Neutrophil (primary cell): ENCODE data around the gene C13orf46.

Source experiments
- H3K27ac ChIP-seq: fragments of 200-600 bp; sonication (generic); 2 replicates; pipeline ENCODE4 v1.5.1; 2016; ENCODE audit warnings: mild to moderate bottlenecking, moderate library complexity
- H3K27me3 ChIP-seq: fragments of 200-600 bp; sonication (generic); 2 replicates; pipeline ENCODE4 v1.6.0; 2016; ENCODE audit warnings: mild to moderate bottlenecking
- H3K36me3 ChIP-seq: fragments of 200-600 bp; sonication (generic); 2 replicates; pipeline ENCODE4 v1.5.1; 2017
- H3K4me1 ChIP-seq, 2 experiments: fragments of 200-600 bp in 1 of 2; sonication (generic) in 1 of 2; 1 replicate in 1 of 2; 2 replicates in 1 of 2; pipeline versions ENCODE4 v1.5.1 to v1.6.1; 2013 to 2016; ENCODE audit warnings: low read depth in 1 of 2, low read length in 1 of 2, mild to moderate bottlenecking in 1 of 2, moderate library complexity in 1 of 2; ENCODE audit not compliant: control insufficient read depth in 1 of 2, insufficient read depth in 1 of 2
- H3K4me3 ChIP-seq, 2 experiments: fragments of 200-600 bp in 1 of 2; sonication (generic) in 1 of 2; 1 replicate in 1 of 2; 2 replicates in 1 of 2; pipeline ENCODE4 v1.5.1; 2013 to 2016; ENCODE audit warnings: low read depth in 1 of 2, low read length in 1 of 2, mild to moderate bottlenecking in 1 of 2, moderate library complexity in 1 of 2
- H3K9me3 ChIP-seq: fragments of 200-600 bp; sonication (generic); 2 replicates; pipeline ENCODE4 v1.5.1; 2016
- TF ChIP-seq, protein P1 (sequence below): fragments of 200-600 bp; sonication (generic); IDR thresholded peaks from 2 replicates; pipeline ENCODE4 v1.5.1; 2016; ENCODE audit warnings: antibody characterized with exemption

The C13orf46 gene

DNA sequence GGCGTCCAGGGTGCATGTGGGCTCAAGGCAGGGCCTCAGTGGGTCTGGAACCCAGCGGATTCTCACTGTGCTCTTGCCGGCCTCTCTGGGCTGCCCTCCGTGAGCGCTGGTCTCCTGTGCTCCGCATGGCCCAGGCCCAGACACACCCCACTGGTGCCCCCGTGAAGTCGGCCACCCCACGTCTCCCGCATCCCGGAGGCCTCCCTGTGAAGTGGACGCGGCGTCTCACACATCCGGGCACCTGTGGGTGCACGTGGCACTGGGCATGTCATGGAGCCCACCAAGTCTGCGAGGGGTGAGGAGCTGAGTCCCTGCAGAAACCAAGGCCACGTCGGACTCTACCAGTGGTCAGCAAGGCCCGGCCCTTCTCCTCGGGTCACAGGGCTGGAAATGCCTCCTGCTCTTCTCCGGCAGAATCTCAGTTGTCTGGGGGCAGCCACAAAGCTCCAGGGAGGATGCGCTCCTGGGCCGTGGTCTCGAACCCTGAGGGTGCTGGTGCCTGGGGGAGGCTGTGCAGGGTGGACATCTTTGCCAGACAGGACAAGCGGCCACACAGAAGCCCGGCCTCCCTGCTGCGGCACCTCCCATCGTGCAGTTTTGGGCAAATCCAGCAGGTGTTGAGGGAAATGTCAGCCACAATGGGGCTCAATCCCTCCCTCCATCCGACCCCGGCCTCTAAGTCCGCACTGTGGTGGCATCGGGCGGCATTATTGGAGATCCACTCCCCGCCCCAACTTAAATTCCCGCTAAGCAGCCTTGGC, 2.2 kb downstream of the C13orf46 start:
- TF ChIP-seq, protein P1, sequence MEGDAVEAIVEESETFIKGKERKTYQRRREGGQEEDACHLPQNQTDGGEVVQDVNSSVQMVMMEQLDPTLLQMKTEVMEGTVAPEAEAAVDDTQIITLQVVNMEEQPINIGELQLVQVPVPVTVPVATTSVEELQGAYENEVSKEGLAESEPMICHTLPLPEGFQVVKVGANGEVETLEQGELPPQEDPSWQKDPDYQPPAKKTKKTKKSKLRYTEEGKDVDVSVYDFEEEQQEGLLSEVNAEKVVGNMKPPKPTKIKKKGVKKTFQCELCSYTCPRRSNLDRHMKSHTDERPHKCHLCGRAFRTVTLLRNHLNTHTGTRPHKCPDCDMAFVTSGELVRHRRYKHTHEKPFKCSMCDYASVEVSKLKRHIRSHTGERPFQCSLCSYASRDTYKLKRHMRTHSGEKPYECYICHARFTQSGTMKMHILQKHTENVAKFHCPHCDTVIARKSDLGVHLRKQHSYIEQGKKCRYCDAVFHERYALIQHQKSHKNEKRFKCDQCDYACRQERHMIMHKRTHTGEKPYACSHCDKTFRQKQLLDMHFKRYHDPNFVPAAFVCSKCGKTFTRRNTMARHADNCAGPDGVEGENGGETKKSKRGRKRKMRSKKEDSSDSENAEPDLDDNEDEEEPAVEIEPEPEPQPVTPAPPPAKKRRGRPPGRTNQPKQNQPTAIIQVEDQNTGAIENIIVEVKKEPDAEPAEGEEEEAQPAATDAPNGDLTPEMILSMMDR: no peak
- Histone ChIP-seq H3K36me3 (peaks cover 31% of the 10 kb centered on the region), H3K27ac (no peak overlapping the region), H3K4me3 (no peak overlapping the region), H3K4me1 (no peaks in the 10 kb centered on the region), H3K27me3 (no peaks in the 10 kb centered on the region), H3K9me3 (no peaks in the 10 kb centered on the region)

DNA sequence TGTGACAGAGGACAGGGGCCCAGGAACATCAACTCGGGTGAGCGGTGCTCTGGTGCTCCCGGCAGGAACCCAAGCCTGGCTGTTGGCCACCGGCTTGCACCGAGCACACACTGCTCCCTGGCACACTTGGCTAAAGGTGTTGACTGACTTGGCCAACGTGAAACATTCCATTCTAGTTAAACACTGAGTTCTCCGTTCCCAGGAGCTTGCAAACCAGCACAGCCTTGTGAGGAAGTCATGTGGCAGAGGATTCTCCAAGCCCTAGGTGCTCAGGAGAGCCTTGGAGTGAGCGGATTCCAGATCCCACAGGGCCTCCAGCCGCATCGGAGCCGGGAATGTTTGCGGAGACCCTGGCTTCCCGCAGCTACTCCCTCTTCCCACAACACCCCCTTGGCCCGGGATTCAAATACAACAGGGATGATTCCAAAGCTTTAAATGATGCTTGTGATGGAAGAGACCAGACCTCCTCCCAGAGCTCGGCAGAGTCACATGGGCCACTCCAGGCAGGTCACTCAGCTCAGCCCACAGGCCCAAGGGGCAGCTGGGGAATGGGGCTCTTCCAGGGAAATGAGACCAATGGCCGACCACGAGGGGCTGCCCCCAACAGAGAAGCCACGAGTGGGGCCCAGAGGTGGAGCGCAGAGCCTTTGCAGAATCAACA, 2.9 kb downstream of the C13orf46 start:
- Histone ChIP-seq H3K27me3 (no peaks in the 10 kb centered on the region), H3K27ac (no peak overlapping the region), H3K4me1 (no peaks in the 10 kb centered on the region), H3K9me3 (no peaks in the 10 kb centered on the region), H3K36me3 (peaks cover 28% of the 10 kb centered on the region), H3K4me3 (no peak overlapping the region)
- TF ChIP-seq, protein P1: no peak

DNA sequence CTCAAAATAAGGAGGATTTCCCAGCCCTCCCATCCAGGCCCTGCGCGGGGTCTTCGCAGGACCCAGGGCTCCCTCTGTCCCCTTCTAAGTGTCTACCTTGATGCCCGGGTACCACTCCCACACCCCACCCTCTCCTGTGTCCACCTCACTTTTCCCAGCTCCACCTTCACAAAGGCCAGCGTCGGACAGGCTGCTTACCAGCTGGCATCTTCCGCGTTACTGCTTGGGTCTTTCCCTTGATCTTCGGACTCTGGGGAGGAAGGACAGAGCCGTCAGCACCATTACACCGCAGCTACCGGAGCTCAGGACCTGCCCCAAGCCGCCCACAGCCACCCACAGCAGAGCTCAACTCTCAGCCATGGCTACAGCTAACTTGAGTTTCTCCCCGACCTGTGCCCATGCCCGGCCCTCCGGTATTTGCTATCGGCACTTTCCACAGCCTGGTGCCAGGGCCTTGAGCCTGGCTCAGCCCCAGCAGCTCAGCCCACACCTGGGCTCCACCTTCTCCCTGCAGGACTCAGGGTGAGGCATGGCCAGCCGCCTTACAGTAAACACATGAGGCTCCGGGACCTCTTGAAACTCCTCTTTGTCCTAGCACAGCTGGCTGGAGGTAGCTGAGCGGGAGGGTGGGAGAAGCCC, 3.8 kb downstream of the C13orf46 start:
- no peak overlapping the region for H3K27ac ChIP-seq
- no peaks in the 10 kb centered on the region for H3K4me1 ChIP-seq
- no peak overlapping the region for H3K4me3 ChIP-seq

DNA sequence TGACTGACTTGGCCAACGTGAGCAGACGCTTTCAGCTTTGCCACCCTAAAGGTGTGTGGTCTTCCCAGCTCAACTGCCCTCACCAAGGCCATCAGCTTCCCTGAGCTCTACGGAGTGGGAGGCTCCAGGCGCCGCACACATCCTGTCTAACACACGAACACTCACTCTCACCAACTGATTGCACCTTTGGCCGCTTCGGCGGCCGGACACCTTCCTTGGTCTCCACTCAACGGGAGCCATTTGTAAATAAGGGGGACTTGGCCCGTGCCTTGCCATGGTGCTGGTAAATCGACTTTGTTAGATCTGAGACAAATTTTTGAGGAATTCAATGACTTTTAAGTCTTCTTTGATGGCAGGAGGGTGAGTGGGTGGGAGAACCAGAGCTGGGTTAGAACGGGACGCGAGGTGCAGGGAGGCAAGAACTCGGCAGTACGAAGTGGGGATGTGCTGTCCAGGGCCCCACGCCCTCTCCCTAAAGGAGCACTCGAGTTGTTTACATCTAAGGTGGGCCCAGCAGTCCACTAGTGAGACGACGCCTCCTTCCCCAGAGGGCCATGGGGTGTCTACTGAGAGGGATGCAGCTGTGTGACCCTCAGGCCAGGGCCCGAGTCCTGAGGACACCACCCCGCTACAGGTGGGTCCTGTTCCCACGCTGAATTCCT, 4.4 kb downstream of the C13orf46 start:
- Histone ChIP-seq H3K4me3 (no peak overlapping the region), H3K9me3 (no peaks in the 10 kb centered on the region), H3K27ac (no peak overlapping the region), H3K36me3 (peaks cover 13% of the 10 kb centered on the region), H3K4me1 (no peaks in the 10 kb centered on the region), H3K27me3 (no peaks in the 10 kb centered on the region)
- TF ChIP-seq, protein P1: no peak

More for the DNA sequence above, 3.8 kb downstream of the C13orf46 start:
- Histone ChIP-seq H3K36me3 (peaks cover 20% of the 10 kb centered on the region), H3K9me3 (no peaks in the 10 kb centered on the region), H3K27me3 (no peaks in the 10 kb centered on the region)
- TF ChIP-seq, protein P1: no peak

DNA sequence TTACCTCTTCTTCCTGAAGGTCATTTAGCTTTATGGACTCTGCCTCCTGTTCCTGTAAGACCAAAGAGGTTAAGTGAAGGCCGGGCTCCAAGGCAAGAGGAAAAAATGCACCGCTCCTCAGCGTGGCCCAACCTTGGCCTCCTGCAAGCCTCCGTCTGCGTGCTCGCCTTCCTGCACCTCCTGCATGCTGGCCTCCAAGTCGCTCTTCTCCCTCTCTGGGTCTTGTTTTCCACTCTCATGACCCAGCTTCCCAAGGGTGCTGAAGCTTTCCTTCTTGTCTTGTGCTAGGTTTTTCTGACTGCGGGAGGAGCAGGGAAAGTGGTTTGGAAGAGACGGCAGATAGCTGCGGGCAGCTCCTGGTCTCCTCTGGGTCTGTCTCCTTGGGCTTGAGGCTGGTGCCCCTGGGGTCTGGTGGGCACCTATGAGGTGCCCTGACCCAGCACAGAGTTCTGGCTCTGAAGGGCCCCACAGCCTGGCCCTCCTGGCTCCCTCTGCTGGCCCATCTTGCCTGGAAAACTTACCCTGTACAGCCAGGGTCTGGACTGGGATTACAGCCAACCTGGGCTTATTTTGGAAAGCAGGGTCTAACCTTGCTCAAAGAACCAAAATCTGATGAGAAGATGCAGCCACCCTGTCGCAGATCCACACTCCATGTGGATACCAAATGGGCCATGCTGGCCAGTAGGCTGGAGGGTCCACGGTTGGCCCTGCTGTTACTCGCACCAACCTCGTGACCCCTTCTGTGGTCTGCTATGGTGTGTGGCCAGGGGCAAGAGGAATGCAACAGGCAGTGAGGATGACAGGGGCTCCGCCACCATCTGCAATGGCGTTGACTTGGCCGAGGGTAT, 5.2 kb downstream of the C13orf46 start:
- H3K4me1 ChIP-seq: no peaks in the 10 kb centered on the region
- TF ChIP-seq, protein P1: no peak
- no peaks in the 10 kb centered on the region for H3K9me3 ChIP-seq
- H3K36me3 ChIP-seq: peaks cover 8% of the 10 kb centered on the region
- no peak overlapping the region for H3K4me3 ChIP-seq
- no peak overlapping the region for H3K27ac ChIP-seq
- H3K27me3 ChIP-seq: no peaks in the 10 kb centered on the region
